Thyroid gland (tissue), 4 donors: ENCODE data around the gene LDLRAD4.

Experiments used
- CTCF ChIP-seq, 6 experiments: fragments of 200-600 bp in 3 of 6; fragments of 450-650 bp in 3 of 6; sonication (generic) in 3 of 6; IDR thresholded peaks; one replicate each; pipeline ENCODE4 v1.5.1; 2016 to 2019; ENCODE audit warnings: antibody characterized with exemption in 6 of 6, mild to moderate bottlenecking in 2 of 6, inconsistent platforms in 1 of 6, moderate library complexity in 1 of 6
- POLR2A ChIP-seq, 2 donors: fragments of 450-650 bp; IDR thresholded peaks; one replicate each; pipeline ENCODE4 v1.6.1; 2017; ENCODE audit warnings: antibody characterized with exemption in 2 of 2, mild to moderate bottlenecking in 2 of 2, moderate library complexity in 1 of 2

- no peak for TF ChIP-seq CTCF (IDR thresholded peaks at IDR 0.05)
- no peak for TF ChIP-seq POLR2A (IDR thresholded peaks at IDR 0.05)
Measured at GRCh38 chr18:13237641-13238040, 19.1 kb downstream of the LDLRAD4 start.
